CD4-positive, alpha-beta T cell treated with Interleukin-15 for 1 hour (primary cell): ENCODE results near the gene MAP3K5.
"Not testable (repeated sequence)": the region's sequence is repeated elsewhere in the genome, so short reads cannot be mapped to it uniquely, and the experiment has no call there.

Experiments
- DNase-seq: peaks from one replicate; pipeline ENCODE4 v3.0.0-alpha.2; 2020

The MAP3K5 gene

DNA sequence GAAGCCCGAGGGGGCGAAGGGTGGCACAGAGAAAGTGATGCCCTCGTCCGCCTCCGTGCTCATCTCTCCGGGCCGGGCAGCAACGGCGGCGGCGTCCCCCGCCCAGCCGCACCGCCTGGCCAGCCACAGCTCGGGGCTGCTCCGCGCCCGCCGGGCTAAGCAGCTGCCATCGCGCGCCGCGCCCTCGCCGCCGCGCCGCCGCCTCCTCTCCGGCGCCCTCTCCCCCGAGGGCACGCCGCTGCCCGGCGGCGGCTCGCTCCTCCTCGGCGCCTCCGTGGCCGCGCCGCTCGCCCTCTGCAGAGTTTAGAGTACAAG is 225 bp downstream of the MAP3K5 start:
- no peak for DNase-seq

DNA sequence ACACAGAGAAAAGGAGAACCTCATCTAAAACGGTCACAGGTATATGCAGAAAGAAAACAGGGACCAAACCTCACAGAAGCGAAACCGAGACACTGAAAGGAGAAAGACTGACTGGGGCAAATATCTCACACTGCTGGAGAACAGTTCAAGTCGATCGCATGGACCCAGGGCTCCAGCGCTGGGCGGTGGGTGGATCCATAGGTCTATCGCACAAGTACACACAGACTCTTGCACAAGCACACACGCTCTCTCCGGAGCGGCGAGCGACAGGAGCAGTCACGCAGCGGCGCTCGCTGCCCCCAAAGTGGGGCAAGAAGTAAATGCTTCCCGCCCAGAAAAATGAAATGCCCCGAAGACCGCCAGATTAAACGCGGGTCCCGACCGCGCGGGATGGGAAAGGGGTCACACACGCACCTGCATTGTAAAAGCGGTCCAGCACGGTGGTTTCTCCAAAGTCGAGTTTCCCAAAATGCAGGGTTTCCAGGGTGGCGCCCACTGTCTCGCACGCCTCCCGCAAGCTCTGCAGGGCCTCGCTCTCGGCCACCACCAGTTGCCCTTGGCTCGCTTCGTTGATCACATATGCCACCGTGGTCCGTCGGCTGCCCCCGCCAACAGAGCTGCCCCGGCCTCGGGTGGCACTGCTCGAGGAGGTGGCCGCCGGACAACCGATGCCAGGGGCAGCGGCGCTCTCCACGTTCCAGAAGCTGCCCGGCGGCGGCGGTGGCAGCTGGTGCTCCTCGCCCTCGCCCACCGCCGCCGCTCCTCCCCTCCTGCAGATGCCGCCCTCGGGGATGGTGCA is 782 bp downstream of the MAP3K5 start:
- peak; percentile 48 for DNase-seq

DNA sequence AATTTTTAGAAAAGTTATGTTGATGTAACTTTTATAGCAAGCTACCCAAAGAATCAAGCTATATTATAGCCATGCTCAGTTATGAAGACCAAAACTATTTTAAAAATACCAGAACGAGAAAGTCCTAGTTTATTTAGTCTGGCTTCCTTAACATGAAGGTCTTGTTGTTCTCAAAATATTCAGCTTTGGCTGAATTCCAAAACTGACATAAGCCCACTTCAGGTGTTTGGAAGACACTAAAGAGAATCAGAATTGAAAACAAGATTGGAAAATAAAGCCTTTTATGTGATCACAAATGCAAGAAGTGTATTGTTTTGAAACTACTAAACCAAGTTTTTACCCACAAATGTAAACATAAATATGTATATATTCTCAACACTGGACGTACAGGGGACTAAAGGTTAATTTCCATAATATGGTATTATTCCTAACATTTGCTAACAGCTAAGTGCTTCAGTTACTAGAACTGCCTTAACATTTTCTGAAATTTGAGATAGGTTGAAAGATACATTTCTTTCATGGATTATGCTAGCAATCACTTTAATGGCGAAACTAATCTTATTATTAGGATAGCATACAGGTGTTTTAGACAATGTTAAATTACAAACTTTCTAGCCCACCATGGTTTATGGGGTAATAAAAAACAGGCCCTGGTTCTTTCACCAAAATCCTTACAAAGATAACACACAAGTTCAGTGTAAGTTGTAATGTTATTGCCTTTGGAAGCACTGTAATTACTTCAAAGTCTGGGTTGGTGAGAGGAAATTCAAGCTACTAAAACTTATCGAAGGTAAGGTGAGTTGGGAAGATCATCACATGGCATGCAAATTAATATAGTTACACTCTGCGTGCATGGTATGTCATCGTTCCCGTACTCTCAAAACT is 1.6 kb downstream of the MAP3K5 start:
- DNase-seq = no peak

DNA sequence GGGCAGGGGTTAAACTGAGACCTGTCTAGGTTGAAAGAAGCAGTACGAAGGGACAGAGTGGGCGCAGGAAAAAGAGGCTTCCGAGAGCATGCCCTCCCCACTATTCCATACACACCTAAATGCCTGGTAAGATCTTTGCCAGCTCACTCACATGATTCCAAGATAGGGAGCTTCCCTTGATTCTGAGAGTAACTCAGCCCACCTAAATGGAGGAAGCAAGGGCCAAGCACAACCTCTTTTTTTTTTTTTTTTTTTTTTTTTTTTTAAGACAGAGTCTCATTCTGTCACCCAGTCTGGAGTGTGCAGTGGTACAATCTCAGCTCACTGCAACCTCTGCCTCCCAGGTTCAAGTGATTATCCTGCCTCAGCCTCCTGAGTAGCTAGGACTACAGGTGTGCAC is 2.8 kb downstream of the MAP3K5 start:
- not testable (repeated sequence) for DNase-seq

DNA sequence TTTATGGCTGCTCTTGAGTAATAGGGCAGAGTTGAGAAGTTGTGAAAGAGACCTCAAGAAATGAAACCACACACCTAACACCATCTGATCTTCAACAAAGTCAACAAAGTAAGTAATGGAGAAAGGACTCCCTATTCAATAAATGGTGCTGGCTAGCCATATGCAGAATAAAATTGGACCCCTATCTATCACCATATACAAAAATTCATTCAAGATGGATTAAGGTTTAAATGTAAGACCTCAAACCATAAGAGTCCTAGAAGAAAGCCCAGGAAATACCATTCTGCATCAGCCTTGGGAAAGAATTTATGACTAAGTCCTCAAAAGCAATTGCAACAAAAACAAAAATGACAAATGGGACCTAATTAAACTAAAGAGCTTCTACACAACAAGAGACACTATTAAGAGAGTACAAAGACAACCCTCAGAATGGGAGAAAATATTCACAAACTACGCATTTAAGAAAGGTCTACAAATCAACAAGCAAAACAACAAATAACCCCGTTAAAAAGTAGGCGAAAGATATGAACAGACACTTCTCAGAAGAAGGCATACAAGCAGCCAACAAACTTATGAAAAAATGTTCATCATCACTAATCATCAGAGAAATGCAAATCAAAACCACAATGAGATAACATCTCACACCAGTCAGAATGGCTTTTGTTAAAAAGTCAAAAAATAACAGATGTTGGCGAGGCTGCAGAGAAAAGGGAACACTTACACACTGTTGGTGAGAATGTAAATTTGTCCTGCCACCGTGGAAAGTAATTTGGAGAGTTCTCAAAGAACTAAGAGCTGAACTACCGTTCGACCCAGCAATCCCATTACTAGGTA is 4.0 kb downstream of the MAP3K5 start:
- no peak for DNase-seq

DNA sequence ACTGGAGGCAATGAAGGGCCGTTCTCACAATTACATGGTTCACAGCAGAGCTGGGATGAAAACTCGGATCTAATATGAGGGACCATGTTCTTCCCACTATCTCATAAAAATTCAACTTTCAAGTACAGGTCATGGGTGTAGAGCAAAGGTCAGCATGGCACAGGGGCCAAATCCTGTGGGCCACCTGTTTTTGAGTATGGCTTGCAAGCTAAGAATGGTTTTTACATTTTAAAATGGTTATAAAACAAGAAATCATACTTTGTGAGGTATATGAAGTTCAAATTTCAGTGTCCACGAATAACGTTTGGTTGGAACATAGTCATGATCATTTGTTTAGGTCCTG is 4.6 kb downstream of the MAP3K5 start:
- DNase-seq = no peak

DNA sequence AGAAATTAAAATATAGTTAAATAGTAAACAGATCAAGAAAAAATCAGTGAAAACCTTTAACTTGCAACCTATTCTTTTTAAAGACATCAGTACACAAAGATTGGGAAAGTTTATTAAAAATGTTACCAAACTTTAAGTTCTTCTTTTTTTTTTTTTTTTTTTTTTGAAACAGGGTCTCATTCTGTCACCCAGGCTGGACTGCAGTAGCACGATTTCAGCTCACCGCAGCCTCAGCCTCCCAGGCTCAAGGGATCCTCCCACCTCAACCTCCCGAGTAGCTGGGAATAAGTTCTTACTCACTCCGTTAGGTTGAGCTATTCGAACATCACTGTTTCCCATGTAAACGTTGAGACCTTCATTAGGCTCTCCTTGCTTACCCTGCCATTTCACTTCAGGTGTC is 5.6 kb downstream of the MAP3K5 start:
- DNase-seq = no peak

DNA sequence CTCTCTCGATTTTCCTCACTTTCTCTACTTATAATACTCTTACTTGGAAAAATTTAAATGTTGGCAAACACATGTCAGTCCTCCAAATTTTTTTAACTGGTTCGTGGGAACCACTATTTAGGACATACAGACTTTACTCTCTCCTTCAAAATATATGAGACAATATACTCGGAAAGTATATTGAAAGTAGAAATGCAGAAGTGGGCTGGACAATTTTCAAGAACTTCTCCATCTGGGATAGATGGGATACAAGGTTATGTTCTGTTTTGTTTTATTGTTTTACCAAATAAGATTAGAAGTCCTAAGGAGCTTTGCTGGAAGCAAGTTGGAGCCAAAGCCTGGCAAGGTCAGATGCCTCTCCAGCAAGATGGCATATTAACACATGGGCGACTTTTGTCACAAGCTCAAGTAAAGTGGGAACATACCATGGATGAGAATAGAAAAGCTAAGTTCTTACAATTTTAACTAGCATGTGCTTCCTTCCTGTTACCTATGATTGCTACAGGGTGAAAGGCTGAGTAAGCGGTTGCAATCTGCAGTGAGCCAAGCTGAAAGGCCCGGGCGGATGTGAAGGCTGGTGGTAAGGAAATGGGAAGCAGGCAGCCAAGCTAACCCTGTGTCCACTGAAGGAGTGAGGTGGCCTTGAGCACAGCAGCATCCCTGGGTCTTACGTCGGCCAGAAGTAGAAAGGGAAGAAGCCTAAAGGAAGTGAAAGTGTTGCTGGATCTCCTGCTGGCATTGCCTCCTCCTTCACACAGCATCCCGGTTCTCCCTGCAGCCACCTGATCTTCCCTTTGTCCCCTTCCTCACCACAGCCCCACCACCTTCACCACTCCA is 7.1 kb downstream of the MAP3K5 start:
- peak; percentile 65 for DNase-seq

DNA sequence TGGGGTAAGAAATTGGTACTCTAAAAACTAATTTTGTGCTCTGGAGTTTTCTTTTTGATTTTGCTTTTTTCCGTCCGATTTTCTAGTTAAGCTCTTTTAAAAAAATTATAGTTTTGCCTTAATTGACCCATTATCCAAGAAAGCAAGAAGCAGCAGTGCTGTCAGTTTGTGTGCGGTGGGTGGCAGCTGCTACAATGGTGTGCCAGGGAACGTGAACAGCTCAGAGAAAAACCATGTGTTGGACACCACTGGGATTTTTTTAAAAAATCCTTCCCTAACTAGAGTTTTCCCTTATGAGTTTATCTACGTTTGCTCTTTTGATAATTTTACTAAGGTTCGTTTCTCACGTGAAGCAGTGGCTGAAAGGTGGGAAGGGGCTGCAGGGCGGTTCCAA is 8.0 kb downstream of the MAP3K5 start:
- no peak for DNase-seq

DNA sequence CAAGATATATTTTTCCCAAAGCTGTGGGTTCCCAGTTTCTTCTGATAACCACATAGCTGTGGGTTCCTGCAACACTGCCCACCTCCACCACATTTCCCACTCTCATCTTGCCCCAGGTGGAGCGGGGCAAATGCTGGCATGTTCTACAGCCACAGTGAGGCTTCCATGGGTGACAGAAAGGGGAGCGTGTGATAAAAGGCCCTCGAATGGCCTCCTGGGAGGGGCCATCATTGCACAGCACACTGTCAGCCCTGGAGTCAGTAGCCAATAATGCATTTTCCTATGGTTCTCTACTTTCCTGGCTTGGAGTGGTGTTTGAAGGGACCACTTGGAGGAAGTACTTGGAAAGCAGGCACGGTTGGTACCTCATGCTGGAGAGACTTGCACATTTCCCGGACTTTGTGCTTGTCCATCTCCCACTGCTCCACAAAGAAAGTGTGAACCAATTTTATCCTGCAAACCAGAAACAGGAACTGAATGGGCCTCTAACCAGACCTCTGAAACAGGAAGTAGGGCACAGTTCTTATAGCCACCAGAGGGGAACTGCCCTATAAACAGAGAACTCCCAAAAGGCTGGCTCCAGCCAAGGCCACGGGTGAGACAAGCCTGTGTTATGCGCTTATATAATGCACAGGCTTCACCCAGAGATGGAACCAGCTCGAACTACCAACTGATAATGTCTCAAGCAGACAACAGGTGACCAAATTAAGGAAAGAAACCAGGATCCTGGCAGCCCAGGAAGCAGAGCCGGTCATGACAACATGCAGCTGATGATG is 8.6 kb downstream of the MAP3K5 start:
- peak; percentile 64 for DNase-seq

DNA sequence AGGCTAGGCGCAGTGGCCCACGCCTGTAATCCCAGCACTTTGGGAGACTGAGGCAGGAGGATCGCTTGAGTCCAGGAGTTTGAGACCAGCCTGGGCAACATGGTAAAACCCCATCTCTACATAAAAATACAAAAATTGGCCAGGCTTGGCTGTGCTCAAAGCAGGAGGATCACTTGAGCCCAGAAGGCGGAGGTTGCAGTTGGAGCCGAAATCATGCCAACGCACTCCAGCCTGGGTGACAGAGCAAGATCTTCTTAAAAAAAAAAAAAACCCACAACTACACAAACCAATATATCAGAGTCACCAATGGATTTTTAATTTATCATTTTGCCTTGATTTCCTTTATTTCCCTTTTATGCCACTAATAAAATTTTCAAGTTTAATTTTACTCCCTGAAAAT is 9.3 kb downstream of the MAP3K5 start:
- no peak for DNase-seq

DNA sequence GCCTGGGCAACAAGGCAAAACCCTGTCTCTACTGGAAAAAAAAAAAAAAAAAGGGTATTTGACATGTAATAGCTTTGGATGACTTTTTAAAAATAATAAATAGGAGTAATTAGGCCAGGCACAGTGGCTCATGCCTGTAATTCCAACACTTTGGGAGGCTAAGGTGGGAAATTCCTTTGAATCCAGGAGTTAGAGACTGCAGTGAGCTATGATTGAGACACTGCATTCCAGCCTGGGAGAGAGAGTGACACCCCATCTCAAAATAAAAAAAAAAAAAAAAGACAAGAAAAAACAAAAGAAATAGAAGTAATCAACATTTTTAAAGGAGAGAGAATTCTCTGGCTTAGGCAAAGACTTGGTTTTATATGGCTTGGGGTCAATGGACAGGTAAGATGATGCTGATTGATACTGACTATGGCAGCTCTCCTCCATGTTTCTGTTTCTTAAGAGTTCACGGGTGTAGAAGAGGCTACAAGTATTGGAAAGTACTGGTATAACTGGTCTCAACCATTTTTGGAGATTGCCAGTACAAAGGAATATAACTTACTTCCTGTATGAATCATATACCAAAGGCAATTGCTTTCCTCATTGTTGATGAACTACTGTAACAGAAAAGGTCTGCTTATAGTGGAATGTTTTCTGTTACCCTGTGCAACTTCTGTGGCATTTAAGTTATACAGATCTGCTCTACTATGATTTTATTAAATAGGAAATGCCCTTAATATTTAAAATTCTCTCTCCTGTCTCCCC is 10.1 kb downstream of the MAP3K5 start:
- DNase-seq = no peak

DNA sequence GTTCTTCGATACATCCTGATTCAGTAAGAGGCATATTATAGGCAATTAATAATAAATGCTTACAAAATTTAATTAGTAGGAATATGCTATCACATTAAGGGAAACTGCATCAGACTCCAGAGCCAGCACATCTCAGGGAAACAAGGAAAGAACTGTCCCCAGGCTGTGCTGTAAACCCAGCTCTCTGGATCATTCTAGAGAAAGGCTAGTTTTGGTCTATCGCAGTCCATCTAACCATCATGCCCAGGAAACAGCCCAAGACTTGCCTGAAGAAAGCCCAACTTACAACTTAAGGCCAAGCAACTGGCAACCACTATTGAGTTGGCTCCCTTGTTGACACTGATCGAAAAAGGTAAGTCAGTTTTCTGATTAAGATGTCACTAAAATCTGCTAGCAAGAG is 11.3 kb downstream of the MAP3K5 start:
- no peak for DNase-seq

DNA sequence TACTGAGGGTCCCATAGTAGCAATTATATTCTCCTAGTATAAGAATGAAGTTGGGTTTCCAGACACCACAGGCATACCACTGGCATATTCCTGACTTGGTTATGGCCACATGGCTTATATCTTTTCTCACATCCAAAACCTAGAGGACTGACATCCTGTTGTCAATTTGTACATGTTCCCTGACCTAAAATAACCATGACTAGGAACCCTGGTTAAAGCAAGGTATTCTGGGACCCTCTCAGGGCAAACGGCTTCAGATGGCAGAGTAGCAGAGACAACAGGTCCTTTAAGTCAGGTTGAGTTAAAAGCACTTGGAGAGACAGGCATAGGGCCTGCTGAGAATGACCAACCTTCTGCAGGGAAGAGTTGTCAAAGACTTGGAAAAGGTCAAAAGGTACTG is 12.6 kb downstream of the MAP3K5 start:
- no peak for DNase-seq

DNA sequence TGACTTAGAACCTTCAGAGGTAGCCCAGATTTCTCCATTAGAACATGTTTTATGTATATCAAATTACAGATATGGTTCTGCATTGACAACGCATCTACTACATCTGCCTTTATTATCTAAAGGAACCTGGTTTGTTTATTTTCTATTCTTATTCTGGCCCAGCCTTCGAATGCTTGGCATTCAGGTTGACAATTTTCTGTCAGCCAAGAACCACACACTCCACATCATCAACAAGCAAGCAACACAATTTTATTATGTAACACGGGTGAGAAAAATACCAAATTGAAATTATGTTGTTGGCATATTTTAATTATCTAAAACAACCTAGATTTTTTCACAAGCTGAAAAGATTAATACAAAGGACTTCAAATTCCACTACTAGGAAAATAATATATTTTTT is 14.6 kb downstream of the MAP3K5 start:
- DNase-seq = no peak

DNA sequence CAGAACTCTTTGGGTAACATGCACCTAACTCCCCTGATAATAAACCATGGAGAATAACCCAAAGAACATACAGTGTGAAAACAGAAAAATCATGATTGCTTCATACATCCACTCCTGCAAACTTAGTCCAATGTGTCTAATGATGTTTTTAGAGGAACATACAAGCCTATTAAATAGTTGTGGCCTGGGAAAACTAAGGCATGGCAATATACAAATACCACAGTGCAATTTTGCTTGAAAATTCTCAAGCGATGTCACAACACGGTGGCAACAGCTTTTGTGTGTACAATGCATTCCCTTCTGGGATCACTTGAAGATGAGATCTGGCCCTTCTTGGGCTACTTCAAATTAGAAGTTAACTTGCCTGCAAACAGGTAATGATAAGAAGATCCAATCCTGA is 16.7 kb downstream of the MAP3K5 start:
- no peak for DNase-seq

DNA sequence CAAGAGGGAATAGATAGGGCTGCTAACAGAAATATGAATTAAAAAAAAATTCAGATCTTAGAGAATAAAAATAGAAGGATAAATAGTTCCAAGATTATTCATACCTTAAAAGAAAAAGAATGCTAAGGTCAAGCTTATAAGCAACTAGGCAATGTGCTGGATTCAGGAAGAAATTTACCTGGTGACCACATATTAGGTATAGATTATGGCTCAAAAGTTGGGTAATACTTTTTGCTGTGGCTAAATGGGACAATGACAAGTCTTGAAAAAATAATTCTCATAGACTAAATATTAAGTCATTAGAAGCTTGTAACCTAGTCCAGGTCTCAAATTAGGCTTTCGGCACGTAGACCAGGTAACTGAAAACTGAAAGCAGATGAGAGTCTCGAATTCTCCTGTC is 17.2 kb downstream of the MAP3K5 start:
- no peak for DNase-seq

DNA sequence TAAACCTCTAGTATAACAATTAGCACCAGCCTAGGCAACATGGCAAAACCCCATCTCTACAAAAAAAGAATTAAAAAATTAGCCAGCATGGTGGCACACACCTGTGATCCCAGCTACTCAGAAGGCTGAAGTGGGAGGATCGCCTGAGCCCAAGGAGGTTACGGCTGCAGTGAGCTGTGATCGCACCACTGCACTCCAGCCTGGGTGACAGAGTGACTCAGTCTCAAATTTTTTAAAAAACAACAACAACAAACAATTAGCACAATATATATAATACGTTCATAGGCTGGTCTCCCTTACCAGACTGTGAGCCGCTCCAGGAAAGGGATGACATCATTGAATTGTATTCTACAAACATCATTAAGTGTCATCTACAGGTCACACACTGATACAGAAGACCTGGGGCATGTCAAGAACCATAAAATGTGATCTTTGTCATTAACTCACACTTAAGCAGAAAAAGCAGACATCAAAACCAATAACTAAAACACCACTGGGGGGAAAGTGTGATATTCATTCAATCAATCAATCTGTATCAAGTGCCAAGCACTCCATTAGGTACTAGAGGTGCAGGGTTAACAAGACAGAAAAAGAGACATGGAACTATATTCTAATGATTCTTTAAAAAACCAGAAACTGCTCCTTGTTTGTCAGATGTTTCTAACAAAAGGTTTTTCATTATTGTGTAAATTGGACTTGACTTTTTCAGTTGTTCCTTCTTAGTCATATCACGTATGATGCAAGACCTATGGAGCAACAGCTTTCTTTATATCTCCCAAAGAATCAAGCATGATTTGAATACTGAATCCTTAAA is 17.8 kb downstream of the MAP3K5 start:
- no peak for DNase-seq

DNA sequence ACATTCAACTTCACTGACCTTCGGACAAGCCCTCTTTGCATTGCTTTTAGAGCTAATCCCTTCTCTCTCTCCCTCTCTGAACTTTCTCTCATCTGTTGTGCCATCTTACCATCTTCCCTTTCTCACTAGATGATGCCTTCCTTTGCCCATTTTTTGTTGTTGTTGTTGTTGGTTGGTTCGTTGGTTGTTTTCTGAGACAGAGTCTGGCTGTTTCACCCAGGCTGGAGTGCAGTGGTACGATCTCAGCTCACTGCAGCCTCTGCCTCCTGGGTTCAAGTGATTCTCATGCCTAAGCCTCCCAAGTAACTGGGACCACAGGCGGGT is 18.8 kb downstream of the MAP3K5 start:
- DNase-seq = no peak

DNA sequence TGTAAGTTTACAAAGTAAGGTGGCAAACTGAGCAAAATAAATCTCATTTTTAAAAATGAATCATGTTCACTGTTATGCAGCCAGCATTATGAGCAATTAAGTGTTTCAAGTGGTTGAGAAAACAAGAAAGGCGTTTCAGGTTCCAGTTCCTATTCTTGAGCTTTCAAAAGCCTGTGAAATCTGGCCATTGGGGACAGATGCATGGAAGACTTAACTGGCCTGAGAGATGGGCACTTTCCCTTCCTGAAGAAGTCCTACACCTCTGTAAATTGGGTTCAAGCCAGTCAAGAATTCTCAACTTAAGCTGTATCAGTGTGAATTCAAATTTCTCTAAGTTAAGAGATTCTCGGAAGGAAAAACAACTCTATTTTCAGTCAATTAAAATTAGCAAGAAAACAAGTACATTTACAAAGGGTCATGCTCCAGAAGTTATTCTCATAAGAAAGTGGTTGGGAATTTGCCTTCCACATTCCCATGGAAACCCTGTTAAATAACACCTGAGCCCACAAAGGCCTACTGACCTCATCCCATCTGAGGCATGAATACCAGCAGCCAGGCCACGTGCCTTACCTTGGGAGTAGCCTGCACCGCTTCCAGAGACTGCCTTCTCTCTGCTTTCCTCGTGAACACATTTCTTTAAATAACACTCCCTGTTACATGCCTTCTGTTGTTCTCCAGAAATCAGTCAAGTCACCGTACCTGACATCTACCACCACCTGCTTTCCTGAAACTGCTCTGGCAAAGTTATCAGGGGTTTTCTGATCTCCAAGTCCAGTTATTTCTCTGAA is 19.4 kb downstream of the MAP3K5 start:
- no peak for DNase-seq
